ENCODE results near the gene ABCC2. TPM values are rescaled to one million over a fixed set of nuclear protein-coding genes. Genes with fewer than 3 reads are reported as not detected.
A peak's percentile ranks its signal among the peaks of the same experiment; 100 is the strongest.
"Not testable (repeated sequence)": the region's sequence is repeated elsewhere in the genome, so short reads cannot be mapped to it uniquely, and the experiment has no call there.

ABCC2 gene
- total RNA-seq, 1 experiment from 2014 or later, result 6.5 TPM

DNA sequence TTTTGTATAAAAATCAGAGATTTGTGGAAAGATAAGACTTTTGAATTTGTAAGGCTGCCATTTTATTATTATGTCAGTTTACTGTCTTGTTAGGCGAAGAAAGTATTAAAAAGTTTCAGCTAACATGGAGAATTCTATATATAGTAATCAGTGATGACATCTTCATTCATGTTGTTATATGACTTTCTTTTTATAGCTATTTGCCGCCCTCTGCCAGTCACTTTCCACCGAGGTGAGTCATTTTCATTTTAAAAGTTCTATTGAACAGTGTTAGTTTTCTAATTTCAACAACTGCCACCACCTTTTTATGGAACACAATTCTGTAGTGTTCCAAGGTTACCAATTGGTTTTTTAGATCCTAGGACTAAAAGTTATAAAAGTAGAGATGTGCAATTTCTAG lies 38.6 kb upstream of the ABCC2 start:
- intact Hi-C loops (cut with micrococcal nuclease; ENCODE audit: unreplicated experiment) (no loop called here), in situ Hi-C loops (cut with HindIII; ENCODE audit: low pct_unique_long_range_greater_than_20kb, low sequenced_read_pairs) (no loop called here)
- Histone ChIP-seq H3K9me3 (ENCODE audit: control insufficient read depth, insufficient read depth, low read depth, low read length) (peaks cover 18% of the 10 kb centered on the region), H3K27ac (ENCODE audit: low read length) (no peak overlapping the region), H3K4me3 (ENCODE audit: low read depth in 2 of 2, low read length in 2 of 2) (no peak overlapping the region), H3K36me3 (ENCODE audit: control insufficient read depth, insufficient read depth, low read length) (peaks cover 64% of the 10 kb centered on the region), H3K4me1 (ENCODE audit: control insufficient read depth, insufficient read depth, low read length) (peaks cover 6% of the 10 kb centered on the region), H3K27me3 (ENCODE audit: control insufficient read depth, insufficient read depth, low read length) (no peaks in the 10 kb centered on the region)
- CTCF ChIA-PET, result no interaction called here
- ATAC-seq (no peak), DNase-seq (ENCODE audit: low read depth, low spot score) (no peak)
- TF ChIP-seq CTCF (IDR thresholded peaks at IDR 0.05) (no peak), REST (IDR thresholded peaks at IDR 0.05; ENCODE audit: insufficient read depth in 1 of 2, low read depth in 2 of 2, low read length in 1 of 2) (no peak), SIN3A (IDR thresholded peaks at IDR 0.05; ENCODE audit: borderline replicate concordance, insufficient read depth, low read depth, low read length) (no peak), TCF7L2 (IDR thresholded peaks at IDR 0.05; ENCODE audit: low read depth, low read length) (no peak), POLR2AphosphoS5 (IDR thresholded peaks at IDR 0.05; ENCODE audit: low read depth, low read length) (no peak)
- POLR2A ChIA-PET, result interaction anchor here (0.6 kb wide), 1 partner anchor 21 kb away, joined by 4 read pairs; no protein-coding TSS in a partner anchor
- no TSS peak for BruUV-seq (replicated peaks)

GRCh38 chr10:99746166-99746565 lies 36.3 kb upstream of the ABCC2 start:
- POLR2A ChIA-PET; H3K4me1 ChIP-seq (ENCODE audit: control insufficient read depth, insufficient read depth, low read length); H3K4me3 ChIP-seq (ENCODE audit: low read depth in 2 of 2, low read length in 2 of 2); CTCF ChIA-PET; in situ Hi-C loops (cut with HindIII; ENCODE audit: low pct_unique_long_range_greater_than_20kb, low sequenced_read_pairs); H3K27ac ChIP-seq (ENCODE audit: low read length); H3K9me3 ChIP-seq (ENCODE audit: control insufficient read depth, insufficient read depth, low read depth, low read length); H3K27me3 ChIP-seq (ENCODE audit: control insufficient read depth, insufficient read depth, low read length); BruUV-seq (replicated peaks); intact Hi-C loops (cut with micrococcal nuclease; ENCODE audit: unreplicated experiment); ATAC-seq; DNase-seq (ENCODE audit: low read depth, low spot score): not testable (repeated sequence)
- peaks cover 66% of the 10 kb centered on the region for H3K36me3 ChIP-seq (ENCODE audit: control insufficient read depth, insufficient read depth, low read length)

DNA sequence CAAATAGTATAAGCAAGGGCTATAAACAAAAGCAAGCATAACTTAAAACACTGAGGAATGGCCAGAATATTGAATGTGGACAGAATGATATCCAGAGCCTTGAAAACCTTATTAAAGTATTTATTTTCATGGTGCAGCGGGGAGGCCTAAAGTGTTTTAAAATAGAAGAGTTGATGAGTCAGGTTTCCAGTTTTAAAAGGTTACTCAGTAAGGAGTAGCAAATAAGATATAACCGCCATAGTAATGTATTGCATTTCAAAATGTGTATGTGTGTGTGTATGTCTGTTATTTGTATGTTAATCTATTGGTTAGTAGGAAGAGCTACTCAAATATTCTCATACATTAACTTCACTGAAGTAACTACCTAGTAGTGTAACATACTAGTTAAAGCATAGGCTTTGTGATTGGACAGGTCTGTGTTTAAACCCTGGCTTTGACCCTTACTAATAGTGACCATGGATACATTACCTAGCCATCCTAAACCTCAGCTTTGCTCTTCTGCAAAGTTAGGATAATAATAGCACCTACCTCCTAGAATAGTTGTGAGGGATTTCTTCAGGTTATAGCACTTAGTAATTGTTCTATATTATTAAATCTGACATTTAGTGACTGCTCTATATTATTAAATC lies 33.5 kb upstream of the ABCC2 start:
- no peak for ATAC-seq
- H3K9me3 ChIP-seq (ENCODE audit: control insufficient read depth, insufficient read depth, low read depth, low read length), result no peaks in the 10 kb centered on the region

More for the DNA sequence above, 33.5 kb upstream of the ABCC2 start:
- H3K4me1 ChIP-seq (ENCODE audit: control insufficient read depth, insufficient read depth, low read length), result no peaks in the 10 kb centered on the region
- TSS peak; percentile 13 for BruUV-seq (replicated peaks)
- no peak for DNase-seq (ENCODE audit: low read depth, low spot score)
- H3K4me3 ChIP-seq (ENCODE audit: low read depth in 2 of 2, low read length in 2 of 2), result no peak overlapping the region
- no peak overlapping the region for H3K27ac ChIP-seq (ENCODE audit: low read length)
- in situ Hi-C loops (cut with HindIII; ENCODE audit: low pct_unique_long_range_greater_than_20kb, low sequenced_read_pairs) (no loop called here), intact Hi-C loops (cut with micrococcal nuclease; ENCODE audit: unreplicated experiment) (no loop called here)
- CTCF ChIA-PET, result no interaction called here
- POLR2A ChIA-PET, result no interaction called here
- H3K36me3 ChIP-seq (ENCODE audit: control insufficient read depth, insufficient read depth, low read length), result peaks cover 61% of the 10 kb centered on the region
- no peak for TF ChIP-seq CTCF (IDR thresholded peaks at IDR 0.05)
- no peak for TF ChIP-seq POLR2AphosphoS5 (IDR thresholded peaks at IDR 0.05; ENCODE audit: low read depth, low read length)
- no peak for TF ChIP-seq TCF7L2 (IDR thresholded peaks at IDR 0.05; ENCODE audit: low read depth, low read length)
- TF ChIP-seq SIN3A (IDR thresholded peaks at IDR 0.05; ENCODE audit: borderline replicate concordance, insufficient read depth, low read depth, low read length), result no peak
- no peaks in the 10 kb centered on the region for H3K27me3 ChIP-seq (ENCODE audit: control insufficient read depth, insufficient read depth, low read length)
